ENCODE data around the gene ZNF491.
"Not testable (repeated sequence)": the region's sequence is repeated elsewhere in the genome, so short reads cannot be mapped to it uniquely, and the experiment has no call there.

Gene ZNF491

GRCh38 chr19:11798391-11799330 is at the start of gene ZNF491:
Gene ZNF491, plus strand, starts transcription at chr19:11798523. Its CDS starts 7,431 bp downstream, at chr19:11805954.
- peak; percentile 70 for DNase-seq (ENCODE audit: low read depth)

GRCh38 chr19:11749751-11750150 is 48.6 kb upstream of the ZNF491 start:
- no peak for DNase-seq (ENCODE audit: low read depth)

GRCh38 chr19:11752244-11752736 is 46.0 kb upstream of the ZNF491 start:
- DNase-seq (ENCODE audit: low read depth) = no peak

GRCh38 chr19:11754663-11755062 is 43.7 kb upstream of the ZNF491 start:
- DNase-seq (ENCODE audit: low read depth) = no peak

- DNase-seq (ENCODE audit: low read depth) = no peak
These were observed 41.4 kb upstream of the ZNF491 start for GRCh38 chr19:11756965-11757364.

GRCh38 chr19:11759805-11760204 is 38.5 kb upstream of the ZNF491 start:
- no peak for DNase-seq (ENCODE audit: low read depth)

- DNase-seq (ENCODE audit: low read depth) = no peak
These were observed 35.2 kb upstream of the ZNF491 start for GRCh38 chr19:11763117-11763516.

GRCh38 chr19:11763611-11764010 is 34.7 kb upstream of the ZNF491 start:
- DNase-seq (ENCODE audit: low read depth) = no peak

- peak; percentile 82 for DNase-seq (ENCODE audit: low read depth)
These were observed 31.4 kb upstream of the ZNF491 start, which contains the start of gene ZNF441 for GRCh38 chr19:11766597-11767591. Gene ZNF441, plus strand, starts transcription at chr19:11767000. Its CDS starts 194 bp downstream, at chr19:11767194.

- no peak for DNase-seq (ENCODE audit: low read depth)
These were observed 30.6 kb upstream of the ZNF491 start for GRCh38 chr19:11767633-11768133.

GRCh38 chr19:11769995-11770394 is 28.3 kb upstream of the ZNF491 start:
- no peak for DNase-seq (ENCODE audit: low read depth)

GRCh38 chr19:11771520-11771919 is 26.8 kb upstream of the ZNF491 start:
- DNase-seq (ENCODE audit: low read depth) = not testable (repeated sequence)

GRCh38 chr19:11776669-11777068 is 21.7 kb upstream of the ZNF491 start:
- DNase-seq (ENCODE audit: low read depth) = not testable (repeated sequence)

GRCh38 chr19:11780431-11781020 is 17.8 kb upstream of the ZNF491 start:
- no peak for DNase-seq (ENCODE audit: low read depth)

- no peak for DNase-seq (ENCODE audit: low read depth)
These were observed 16.8 kb upstream of the ZNF491 start for GRCh38 chr19:11781295-11782057.

GRCh38 chr19:11783767-11784166 is 14.6 kb upstream of the ZNF491 start:
- DNase-seq (ENCODE audit: low read depth) = no peak

GRCh38 chr19:11784356-11784755 is 14.0 kb upstream of the ZNF491 start:
- DNase-seq (ENCODE audit: low read depth) = no peak

GRCh38 chr19:11787536-11787935 is 10.8 kb upstream of the ZNF491 start:
- no peak for DNase-seq (ENCODE audit: low read depth)

GRCh38 chr19:11792942-11793341 is 5.4 kb upstream of the ZNF491 start:
- no peak for DNase-seq (ENCODE audit: low read depth)

- peak; percentile 82 for DNase-seq (ENCODE audit: low read depth)
These were observed 832 bp upstream of the ZNF491 start for GRCh38 chr19:11797491-11797890.
